Umbilical cord (tissue), 2 donors: ENCODE measurements around the gene PADI1. TPM values are rescaled to one million over a fixed set of nuclear protein-coding genes. Genes with fewer than 3 reads are reported as not detected.

Experiments used
- DNase-seq: peaks from one replicate; pipeline ENCODE4 v3.0.0-alpha.2; 2015; ENCODE audit warnings: low spot score
- total RNA-seq: library from RNA; depleted of rRNA; stranded (reverse); fragments of >200 nt; gene quantifications from one replicate; pipeline ENCODE4 v1.2.3, GENCODE V29; 2014; ENCODE audit warnings: low replicate concordance; ENCODE audit not compliant: insufficient read depth

PADI1 gene
- total RNA-seq, 1 donor from 2014 or later = 0.96 TPM

GRCh38 chr1:17196496-17197185 is 8.3 kb upstream of the PADI1 start:
- no peak for DNase-seq

GRCh38 chr1:17197696-17198095 is 7.2 kb upstream of the PADI1 start:
- no peak for DNase-seq

GRCh38 chr1:17198476-17199258 is 6.3 kb upstream of the PADI1 start:
- no peak for DNase-seq

- DNase-seq = no peak
These were observed 5.5 kb upstream of the PADI1 start for GRCh38 chr1:17199267-17200044.

- DNase-seq = peak; percentile 47
These were observed 4.7 kb upstream of the PADI1 start for GRCh38 chr1:17200246-17200645.

GRCh38 chr1:17200756-17201155 is 4.2 kb upstream of the PADI1 start:
- DNase-seq = no peak

GRCh38 chr1:17201201-17202021 is 3.5 kb upstream of the PADI1 start:
- no peak for DNase-seq

GRCh38 chr1:17205652-17206051 is 724 bp downstream of the PADI1 start:
- no peak for DNase-seq

- DNase-seq = no peak
These were observed 1.3 kb downstream of the PADI1 start for GRCh38 chr1:17206196-17206595.

- DNase-seq = peak; percentile 46
These were observed 2.1 kb downstream of the PADI1 start for GRCh38 chr1:17207046-17207445.

- DNase-seq = no peak
These were observed 2.6 kb downstream of the PADI1 start for GRCh38 chr1:17207540-17207939.

- DNase-seq = no peak
These were observed 3.1 kb downstream of the PADI1 start for GRCh38 chr1:17207966-17208418.

GRCh38 chr1:17208546-17208945 is 3.6 kb downstream of the PADI1 start:
- DNase-seq = no peak

GRCh38 chr1:17209430-17209829 is 4.5 kb downstream of the PADI1 start:
- peak; percentile 34 for DNase-seq

- DNase-seq = no peak
These were observed 5.2 kb downstream of the PADI1 start for GRCh38 chr1:17210176-17210575.

- DNase-seq = no peak
These were observed 6.4 kb downstream of the PADI1 start for GRCh38 chr1:17211377-17211776.

GRCh38 chr1:17212009-17212408 is 7.1 kb downstream of the PADI1 start:
- no peak for DNase-seq

GRCh38 chr1:17212487-17213121 is 7.7 kb downstream of the PADI1 start:
- DNase-seq = peak; percentile 94

GRCh38 chr1:17213148-17213781 is 8.3 kb downstream of the PADI1 start:
- DNase-seq = peak; percentile 54

- DNase-seq = no peak
These were observed 8.8 kb downstream of the PADI1 start for GRCh38 chr1:17213782-17214148.
